Mesothelial cell of epicardium (in vitro differentiated cells): ENCODE results near the gene MANBA. TPM values are rescaled to one million over a fixed set of nuclear protein-coding genes. Genes with fewer than 3 reads are reported as not detected.
A peak's percentile ranks its signal among the peaks of the same experiment; 100 is the strongest.
"Not testable (repeated sequence)": the region's sequence is repeated elsewhere in the genome, so short reads cannot be mapped to it uniquely, and the experiment has no call there.

Source experiments
- DNase-seq, 2 experiments: peaks; one replicate each; pipeline ENCODE4 v3.0.0; 2021; ENCODE audit warnings: low spot score in 2 of 2; ENCODE audit not compliant: unreplicated experiment in 2 of 2
- H3K27ac Mint-ChIP-seq: 2 replicates; pipeline ENCODE4 v1.8.0; 2021; ENCODE audit warnings: mixed read lengths
- H3K27me3 Mint-ChIP-seq: 2 replicates; pipeline ENCODE4 v1.8.0; 2021; ENCODE audit warnings: low read depth, mixed read lengths
- H3K36me3 Mint-ChIP-seq: 2 replicates; pipeline ENCODE4 v1.8.0; 2021; ENCODE audit warnings: mixed read lengths
- H3K4me1 Mint-ChIP-seq: 2 replicates; pipeline ENCODE4 v1.8.0; 2021; ENCODE audit warnings: mixed read lengths
- H3K4me3 Mint-ChIP-seq: 2 replicates; pipeline ENCODE4 v1.8.0; 2021; ENCODE audit warnings: mild to moderate bottlenecking, moderate library complexity, mixed read lengths
- H3K9me3 Mint-ChIP-seq: 2 replicates; pipeline ENCODE4 v1.8.0; 2021; ENCODE audit warnings: mixed read lengths
- total RNA-seq: library from RNA; stranded (reverse); gene quantifications from 3 replicates; pipeline ENCODE4 v1.2.1, GENCODE V29; 2021
- TF ChIP-seq, protein P1 (sequence below): fragments of 200-600 bp; sonication (generic); IDR thresholded peaks from one replicate; pipeline ENCODE4 v1.5.0; 2021; ENCODE audit warnings: antibody characterized with exemption; ENCODE audit not compliant: unreplicated experiment

The MANBA gene
- total RNA-seq, 1 donor from 2014 or later: 39.2 TPM

DNA sequence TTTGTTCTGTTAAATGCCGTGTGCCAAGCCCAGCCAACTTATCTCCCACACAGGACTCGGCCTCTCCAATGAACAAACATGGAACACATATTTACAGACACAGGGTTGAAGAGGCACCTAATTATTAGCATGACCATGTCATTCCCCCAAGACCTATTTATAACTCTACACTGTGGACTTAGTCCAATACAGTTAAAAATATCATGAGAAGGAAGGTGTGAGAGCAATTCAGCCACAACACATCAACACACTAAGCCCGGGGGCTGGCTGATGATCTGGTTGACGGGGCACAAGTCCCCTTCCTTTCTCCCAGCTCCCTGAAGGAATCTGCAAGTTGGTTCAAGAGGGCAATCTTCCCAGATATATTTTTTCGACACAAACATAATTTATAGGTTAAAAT, 28.1 kb downstream of the MANBA start:
- no peak overlapping the region for H3K4me3 Mint-ChIP-seq
- H3K9me3 Mint-ChIP-seq: peaks cover 19% of the 10 kb centered on the region
- TF ChIP-seq, protein P1, sequence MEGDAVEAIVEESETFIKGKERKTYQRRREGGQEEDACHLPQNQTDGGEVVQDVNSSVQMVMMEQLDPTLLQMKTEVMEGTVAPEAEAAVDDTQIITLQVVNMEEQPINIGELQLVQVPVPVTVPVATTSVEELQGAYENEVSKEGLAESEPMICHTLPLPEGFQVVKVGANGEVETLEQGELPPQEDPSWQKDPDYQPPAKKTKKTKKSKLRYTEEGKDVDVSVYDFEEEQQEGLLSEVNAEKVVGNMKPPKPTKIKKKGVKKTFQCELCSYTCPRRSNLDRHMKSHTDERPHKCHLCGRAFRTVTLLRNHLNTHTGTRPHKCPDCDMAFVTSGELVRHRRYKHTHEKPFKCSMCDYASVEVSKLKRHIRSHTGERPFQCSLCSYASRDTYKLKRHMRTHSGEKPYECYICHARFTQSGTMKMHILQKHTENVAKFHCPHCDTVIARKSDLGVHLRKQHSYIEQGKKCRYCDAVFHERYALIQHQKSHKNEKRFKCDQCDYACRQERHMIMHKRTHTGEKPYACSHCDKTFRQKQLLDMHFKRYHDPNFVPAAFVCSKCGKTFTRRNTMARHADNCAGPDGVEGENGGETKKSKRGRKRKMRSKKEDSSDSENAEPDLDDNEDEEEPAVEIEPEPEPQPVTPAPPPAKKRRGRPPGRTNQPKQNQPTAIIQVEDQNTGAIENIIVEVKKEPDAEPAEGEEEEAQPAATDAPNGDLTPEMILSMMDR: no peak
- peak overlapping the region; percentile 79 for H3K27ac Mint-ChIP-seq
- peaks cover 25% of the 10 kb centered on the region for H3K4me1 Mint-ChIP-seq
- H3K27me3 Mint-ChIP-seq: no peaks in the 10 kb centered on the region
- no peak for DNase-seq
- H3K36me3 Mint-ChIP-seq: peaks cover 27% of the 10 kb centered on the region

DNA sequence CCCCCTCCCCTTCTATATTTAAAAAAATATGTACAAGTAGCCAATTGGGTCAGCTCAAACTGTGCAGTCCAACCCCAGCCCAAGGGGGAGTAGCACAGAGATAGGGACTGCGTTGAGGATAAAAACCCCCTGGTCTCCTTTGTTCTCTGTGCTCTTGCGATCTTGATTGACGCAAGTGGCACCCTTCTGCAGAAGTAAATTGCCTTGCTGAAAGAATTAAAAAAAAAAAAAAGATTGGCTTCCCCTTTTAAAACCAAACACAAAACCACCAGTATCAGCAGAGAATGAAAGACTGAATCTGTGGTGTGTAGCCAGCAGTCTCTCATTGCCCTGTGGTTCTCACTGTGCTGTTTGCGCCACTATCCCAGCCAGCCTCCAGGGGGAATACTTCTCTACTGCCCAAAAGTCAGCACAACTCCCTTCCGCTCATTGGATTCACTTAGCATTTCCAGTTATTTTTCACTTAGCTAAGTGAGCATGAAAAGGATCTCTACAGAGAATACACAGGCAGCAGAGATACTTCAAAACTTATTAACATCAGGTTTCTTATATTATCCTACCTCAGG, 29.7 kb downstream of the MANBA start:
- TF ChIP-seq, protein P1: no peak
- H3K4me3 Mint-ChIP-seq: no peak overlapping the region
- peaks cover 16% of the 10 kb centered on the region for H3K4me1 Mint-ChIP-seq
- peaks cover 19% of the 10 kb centered on the region for H3K9me3 Mint-ChIP-seq
- H3K27ac Mint-ChIP-seq: no peak overlapping the region
- no peak for DNase-seq
- peaks cover 27% of the 10 kb centered on the region for H3K36me3 Mint-ChIP-seq
- no peaks in the 10 kb centered on the region for H3K27me3 Mint-ChIP-seq

GRCh38 chr4:102729486-102729885, 31.3 kb downstream of the MANBA start:
- Mint-ChIP-seq H3K36me3 (peaks cover 32% of the 10 kb centered on the region), H3K4me1 (peaks cover 11% of the 10 kb centered on the region), H3K9me3 (peaks cover 19% of the 10 kb centered on the region)
- not testable (repeated sequence) for H3K27ac Mint-ChIP-seq, DNase-seq, H3K4me3 Mint-ChIP-seq, H3K27me3 Mint-ChIP-seq

GRCh38 chr4:102726919-102727318, 33.8 kb downstream of the MANBA start:
- DNase-seq, H3K4me3 Mint-ChIP-seq, H3K4me1 Mint-ChIP-seq, H3K27me3 Mint-ChIP-seq, H3K27ac Mint-ChIP-seq: not testable (repeated sequence)
- peaks cover 35% of the 10 kb centered on the region for H3K36me3 Mint-ChIP-seq
- H3K9me3 Mint-ChIP-seq: peaks cover 19% of the 10 kb centered on the region

GRCh38 chr4:102726068-102726467, 34.7 kb downstream of the MANBA start:
- peaks cover 16% of the 10 kb centered on the region for H3K9me3 Mint-ChIP-seq
- no peak for DNase-seq
- H3K27me3 Mint-ChIP-seq: no peaks in the 10 kb centered on the region
- peaks cover 32% of the 10 kb centered on the region for H3K36me3 Mint-ChIP-seq
- H3K4me1 Mint-ChIP-seq: peaks cover 2% of the 10 kb centered on the region
- TF ChIP-seq, protein P1: no peak
- H3K27ac Mint-ChIP-seq: no peak overlapping the region
- no peak overlapping the region for H3K4me3 Mint-ChIP-seq

GRCh38 chr4:102725229-102725628, 35.5 kb downstream of the MANBA start:
- DNase-seq: no peak
- Mint-ChIP-seq H3K27ac (no peak overlapping the region), H3K27me3 (no peaks in the 10 kb centered on the region), H3K4me1 (peaks cover 2% of the 10 kb centered on the region), H3K4me3 (no peak overlapping the region), H3K36me3 (peaks cover 28% of the 10 kb centered on the region), H3K9me3 (peaks cover 9% of the 10 kb centered on the region)
- TF ChIP-seq, protein P1: no peak

- Mint-ChIP-seq H3K9me3 (peaks cover 14% of the 10 kb centered on the region), H3K27ac (peak overlapping the region; percentile 58), H3K4me1 (peaks cover 2% of the 10 kb centered on the region), H3K4me3 (no peak overlapping the region), H3K36me3 (peaks cover 32% of the 10 kb centered on the region), H3K27me3 (no peaks in the 10 kb centered on the region)
- TF ChIP-seq, protein P1: no peak
- DNase-seq: no peak
These were observed 37.3 kb downstream of the MANBA start for GRCh38 chr4:102723511-102723910.
